ENCODE results near the gene TCF12. TPM values are rescaled to one million over a fixed set of nuclear protein-coding genes. Genes with fewer than 3 reads are reported as not detected.

The TCF12 gene
- total RNA-seq, 4 donors from 2014 or later: 50.5 to 117 (median 89.8) TPM

- no peak overlapping the region for H3K4me3 ChIP-seq (ENCODE audit: low read depth, poor library complexity, severe bottlenecking)
- intact Hi-C loops (cut with DNase I; ENCODE audit: low total_unique reads): no loop called here
- 72 to 76% methylated on average over 6 of the region's 6 CpGs for WGBS, 2 donors
- DNase-seq (ENCODE audit: low spot score in 2 of 2): no peak
- TF ChIP-seq CTCF (IDR thresholded peaks at IDR 0.05) (no peak), POLR2A (IDR thresholded peaks at IDR 0.05) (no peak)
Measured at GRCh38 chr15:57251941-57252340, 333.5 kb downstream of the TCF12 start.

GRCh38 chr15:57253082-57253481, 334.6 kb downstream of the TCF12 start:
- H3K4me3 ChIP-seq (ENCODE audit: low read depth, poor library complexity, severe bottlenecking): no peak overlapping the region
- TF ChIP-seq CTCF (IDR thresholded peaks at IDR 0.05) (no peak), POLR2A (IDR thresholded peaks at IDR 0.05) (no peak)
- intact Hi-C loops (cut with DNase I; ENCODE audit: low total_unique reads): no loop called here
- DNase-seq (ENCODE audit: low spot score in 2 of 2): no peak
- WGBS, 2 donors: 77 to 78% methylated on average over 5 of the region's 5 CpGs

GRCh38 chr15:57253500-57253899, 335.1 kb downstream of the TCF12 start:
- intact Hi-C loops (cut with DNase I; ENCODE audit: low total_unique reads): no loop called here
- WGBS, 2 donors: 76 to 85% methylated on average over 2 of the region's 2 CpGs
- no peak overlapping the region for H3K4me3 ChIP-seq (ENCODE audit: low read depth, poor library complexity, severe bottlenecking)
- no peak for DNase-seq (ENCODE audit: low spot score in 2 of 2)
- TF ChIP-seq POLR2A (IDR thresholded peaks at IDR 0.05): no peak
- no peak for TF ChIP-seq CTCF (IDR thresholded peaks at IDR 0.05)

GRCh38 chr15:57255751-57256341, 337.4 kb downstream of the TCF12 start:
- TF ChIP-seq POLR2A (IDR thresholded peaks at IDR 0.05): no peak
- TF ChIP-seq CTCF (IDR thresholded peaks at IDR 0.05): no peak
- DNase-seq (ENCODE audit: low spot score in 2 of 2): no peak
- no peak overlapping the region for H3K4me3 ChIP-seq (ENCODE audit: low read depth, poor library complexity, severe bottlenecking)
- intact Hi-C loops (cut with DNase I; ENCODE audit: low total_unique reads): no loop called here
- WGBS, 2 donors: 85 to 96% methylated on average over 6 of the region's 6 CpGs

- intact Hi-C loops (cut with DNase I; ENCODE audit: low total_unique reads): no loop called here
- H3K4me3 ChIP-seq (ENCODE audit: low read depth, poor library complexity, severe bottlenecking): no peak overlapping the region
- 64 to 68% methylated on average over 2 of the region's 2 CpGs for WGBS, 2 donors
- no peak for DNase-seq (ENCODE audit: low spot score in 2 of 2)
- no peak for TF ChIP-seq CTCF (IDR thresholded peaks at IDR 0.05)
- no peak for TF ChIP-seq POLR2A (IDR thresholded peaks at IDR 0.05)
Measured at GRCh38 chr15:57256939-57257338, 338.5 kb downstream of the TCF12 start.

- intact Hi-C loops (cut with DNase I; ENCODE audit: low total_unique reads): no loop called here
- H3K4me3 ChIP-seq (ENCODE audit: low read depth, poor library complexity, severe bottlenecking): no peak overlapping the region
- no peak for DNase-seq (ENCODE audit: low spot score in 2 of 2)
- 56 to 63% methylated on average over 6 of the region's 6 CpGs for WGBS, 2 donors
- no peak for TF ChIP-seq CTCF (IDR thresholded peaks at IDR 0.05)
- TF ChIP-seq POLR2A (IDR thresholded peaks at IDR 0.05): no peak
Measured at GRCh38 chr15:57259568-57260040, 341.2 kb downstream of the TCF12 start.
